Psoas muscle (tissue), 8 donors: ENCODE measurements around the gene ZNF708. TPM values are rescaled to one million over a fixed set of nuclear protein-coding genes. Genes with fewer than 3 reads are reported as not detected.
"Not testable (repeated sequence)": the region's sequence is repeated elsewhere in the genome, so short reads cannot be mapped to it uniquely, and the experiment has no call there.

Experiments
- ATAC-seq, 4 donors: fragments of 200-7000 bp; cut with Tn5 transposase; one replicate each; pipeline ENCODE4 v1.9.1; 2020; ENCODE audit warnings: moderate library complexity in 3 of 4, mild to moderate bottlenecking in 2 of 4
- DNase-seq, 2 donors: peaks; one replicate each; pipeline ENCODE4 v3.0.0-alpha.2; 2020
- H3K27ac ChIP-seq: fragments of 200-600 bp; one replicate; pipeline ENCODE4 v1.8.0; 2022
- H3K27me3 ChIP-seq, 3 donors: fragments of 200-600 bp in 1 of 3; one replicate each; pipeline versions ENCODE4 v1.6.1 to v1.8.0; 2013 to 2022; ENCODE audit warnings: low read length in 2 of 3, mild to moderate bottlenecking in 2 of 3, moderate library complexity in 1 of 3; ENCODE audit not compliant: insufficient read depth in 3 of 3
- H3K36me3 ChIP-seq, 2 donors: fragments of 200-600 bp in 1 of 2; one replicate each; pipeline versions ENCODE4 v1.6.1 to v1.8.0; 2013 to 2022; ENCODE audit warnings: low read depth in 1 of 2, mild to moderate bottlenecking in 1 of 2, moderate library complexity in 1 of 2; ENCODE audit not compliant: insufficient read depth in 1 of 2
- H3K4me1 ChIP-seq: fragments of 200-600 bp; one replicate; pipeline ENCODE4 v1.8.0; 2022
- H3K4me3 ChIP-seq: fragments of 200-600 bp; one replicate; pipeline ENCODE4 v1.8.0; 2022; ENCODE audit warnings: mild to moderate bottlenecking
- H3K9me3 ChIP-seq: fragments of 200-600 bp; one replicate; pipeline ENCODE4 v1.8.0; 2022
- WGBS, 3 donors: extraction: QIAGEN DNeasy Blood & Tissue Kit; methylation state at CpG; one replicate each; pipeline versions ENCODE4 v1.1.6 to v1.1.7; 2013; 5-methylcytosine and 5-hydroxymethylcytosine counted together
- intact Hi-C, 2 donors: fragments of 100-400 bp; cut with DNase I; formaldehyde crosslinking; loops; one replicate each; pipeline versions ENCODE4 v1.11.0 to v1.14.2; 2022
- polyA plus RNA-seq, 3 donors: library from polyadenylated mRNA; stranded (reverse); fragments of 200-250 nt; gene quantifications; one replicate each; pipeline ENCODE4 v1.2.3, GENCODE V29; 2013
- total RNA-seq, 4 donors: library from RNA; stranded (reverse); fragmentation: NEBNext Ultra II Directional in 2 of 4; extraction: Animal tissue kit (Norgen Biotek cat#: 25700) in 2 of 4; gene quantifications; one replicate each; pipeline versions ENCODE4 v1.2.1 to v1.2.4, GENCODE V29; 2021 to 2023
- TF ChIP-seq, protein P1 (sequence below): fragments of 200-600 bp; IDR thresholded peaks from one replicate; pipeline ENCODE4 v1.8.0; 2022; ENCODE audit warnings: antibody characterized with exemption
- donor health status: healthy with polysubstance abuse.
- donor health status: DM: no; HTN: no; CAD: no; lungs with moderate emphysema.
- donor health status: Bipolar disorder and iron deficiency.
- donor health status: healthy.
- donor health status: DM: yes; HTN: yes; CAD: no.
- donor health status: DM: no; HTN: no; CAD: no.
- donor health status: DM: no; HTN: no; CAD: no.
- donor health status: DM: yes; HTN: yes; CAD: no.

ZNF708 gene
- total and polyA plus RNA-seq, 7 donors = 1.1 to 4.9 (median 4.0) TPM

DNA sequence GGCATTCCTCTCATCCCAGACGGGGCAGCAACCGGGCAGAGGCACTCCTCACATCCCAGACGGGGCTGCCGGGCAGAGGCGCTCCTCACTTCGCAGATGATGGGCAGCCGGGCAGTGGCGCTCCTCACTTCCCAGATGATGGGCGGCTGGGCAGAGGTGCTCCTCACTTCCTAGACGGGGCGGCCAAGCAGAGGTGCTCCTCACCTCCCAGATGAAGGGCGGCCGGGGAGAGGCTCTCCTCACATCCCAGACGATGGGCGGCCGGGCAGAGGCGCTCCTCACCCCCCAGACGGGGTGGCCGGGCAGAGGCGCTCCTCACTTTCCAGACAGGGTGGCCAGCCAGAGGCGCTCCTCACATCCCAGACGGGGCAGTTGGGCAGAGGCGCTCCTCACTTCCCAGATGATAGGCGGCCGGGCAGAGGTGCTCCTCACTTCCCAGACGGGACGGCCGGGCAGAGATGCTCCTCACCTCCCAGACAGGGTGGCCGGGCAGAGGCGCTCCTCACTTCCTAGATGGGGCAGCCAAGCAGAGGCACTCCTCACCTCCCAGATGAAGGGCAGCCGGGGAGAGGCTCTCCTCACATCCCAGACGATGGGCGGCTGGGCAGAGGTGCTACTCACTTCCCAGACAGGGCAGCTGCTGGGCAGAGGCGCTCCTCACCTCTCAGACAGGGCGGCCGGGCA is 68.9 kb downstream of the ZNF708 start:
- TF ChIP-seq, protein P1, sequence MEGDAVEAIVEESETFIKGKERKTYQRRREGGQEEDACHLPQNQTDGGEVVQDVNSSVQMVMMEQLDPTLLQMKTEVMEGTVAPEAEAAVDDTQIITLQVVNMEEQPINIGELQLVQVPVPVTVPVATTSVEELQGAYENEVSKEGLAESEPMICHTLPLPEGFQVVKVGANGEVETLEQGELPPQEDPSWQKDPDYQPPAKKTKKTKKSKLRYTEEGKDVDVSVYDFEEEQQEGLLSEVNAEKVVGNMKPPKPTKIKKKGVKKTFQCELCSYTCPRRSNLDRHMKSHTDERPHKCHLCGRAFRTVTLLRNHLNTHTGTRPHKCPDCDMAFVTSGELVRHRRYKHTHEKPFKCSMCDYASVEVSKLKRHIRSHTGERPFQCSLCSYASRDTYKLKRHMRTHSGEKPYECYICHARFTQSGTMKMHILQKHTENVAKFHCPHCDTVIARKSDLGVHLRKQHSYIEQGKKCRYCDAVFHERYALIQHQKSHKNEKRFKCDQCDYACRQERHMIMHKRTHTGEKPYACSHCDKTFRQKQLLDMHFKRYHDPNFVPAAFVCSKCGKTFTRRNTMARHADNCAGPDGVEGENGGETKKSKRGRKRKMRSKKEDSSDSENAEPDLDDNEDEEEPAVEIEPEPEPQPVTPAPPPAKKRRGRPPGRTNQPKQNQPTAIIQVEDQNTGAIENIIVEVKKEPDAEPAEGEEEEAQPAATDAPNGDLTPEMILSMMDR = no peak
- no peak for DNase-seq
- no peaks in the 10 kb centered on the region for H3K27me3 ChIP-seq

DNA sequence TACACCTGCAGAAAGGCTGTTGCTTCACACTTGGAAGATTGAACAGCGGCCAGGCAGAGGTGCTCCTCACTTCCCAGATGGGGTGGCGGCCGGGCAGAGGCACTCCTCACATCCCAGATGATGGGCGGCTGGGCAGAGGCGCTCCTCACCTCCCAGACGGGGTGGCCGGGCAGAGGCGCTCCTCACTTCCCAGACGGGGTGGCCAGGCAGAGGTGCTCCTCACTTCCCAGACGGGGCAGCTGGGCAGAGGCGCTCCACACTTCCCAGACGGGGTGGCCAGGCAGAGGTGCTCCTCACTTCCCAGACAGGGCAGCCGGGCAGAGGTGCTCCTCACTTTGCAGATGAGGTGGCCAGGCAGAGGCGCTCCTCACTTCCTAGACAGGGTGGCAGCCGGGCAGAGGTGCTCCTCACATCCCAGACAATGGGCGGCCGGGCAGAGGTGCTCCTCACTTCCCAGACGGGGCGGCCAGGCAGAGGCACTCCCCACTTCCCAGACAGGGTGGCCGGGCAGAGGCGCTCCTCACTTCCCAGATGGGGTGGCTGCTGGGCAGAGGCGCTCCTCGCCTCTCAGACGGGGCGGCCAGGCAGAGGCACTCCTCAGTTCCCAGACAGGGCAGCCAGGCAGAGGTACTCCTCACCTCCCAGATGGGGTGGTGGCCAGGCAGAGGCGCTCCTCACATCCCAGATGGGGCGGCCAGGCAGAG is 69.6 kb downstream of the ZNF708 start:
- H3K4me3 ChIP-seq, H3K36me3 ChIP-seq, H3K27me3 ChIP-seq, ATAC-seq, H3K4me1 ChIP-seq, H3K9me3 ChIP-seq, H3K27ac ChIP-seq, intact Hi-C loops, DNase-seq: not testable (repeated sequence)
- 85 to 93% (median 88%) methylated on average over 23 to 27 of the region's 27 CpGs for WGBS, 3 donors

More for the DNA sequence above, 68.9 kb downstream of the ZNF708 start:
- intact Hi-C loops = no loop called here
- H3K36me3 ChIP-seq = no peaks in the 10 kb centered on the region
- H3K4me1 ChIP-seq = no peaks in the 10 kb centered on the region
- WGBS, 3 donors = 93 to 97% (median 94%) methylated on average over 33 to 36 of the region's 36 CpGs
- no peak overlapping the region for H3K4me3 ChIP-seq
- no peak overlapping the region for H3K27ac ChIP-seq
- ATAC-seq = no peak
- no peaks in the 10 kb centered on the region for H3K9me3 ChIP-seq

DNA sequence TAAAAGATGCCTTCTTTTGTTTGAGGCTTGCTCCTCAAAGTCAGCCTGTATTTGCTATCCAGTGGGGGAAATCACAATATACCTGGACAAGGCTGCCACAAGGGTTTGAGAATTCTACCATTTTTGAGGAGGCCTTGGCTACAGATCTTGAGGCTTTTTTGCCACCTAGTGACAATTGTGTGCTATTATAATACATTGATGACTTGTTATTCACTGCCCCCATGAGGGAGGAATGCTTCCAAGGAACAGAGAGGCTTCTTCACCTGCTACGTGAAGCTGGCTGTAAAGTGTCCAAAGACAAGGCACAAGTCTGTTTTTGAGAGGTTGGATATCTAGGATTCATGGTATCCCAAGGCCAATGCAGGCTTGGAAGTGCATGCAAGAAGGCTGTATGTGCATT is 72.5 kb downstream of the ZNF708 start:
- no peaks in the 10 kb centered on the region for H3K9me3 ChIP-seq
- intact Hi-C loops = no loop called here
- no peaks in the 10 kb centered on the region for H3K36me3 ChIP-seq
- DNase-seq = no peak
- no peaks in the 10 kb centered on the region for H3K27me3 ChIP-seq
- H3K4me3 ChIP-seq = no peak overlapping the region
- TF ChIP-seq, protein P1 = no peak
- 20 to 61% (median 43%) methylated on average over 1 of the region's 1 CpG for WGBS, 3 donors
- no peaks in the 10 kb centered on the region for H3K4me1 ChIP-seq
- no peak for ATAC-seq
- no peak overlapping the region for H3K27ac ChIP-seq

Other genes with a start within 250 kb of the ZNF708 start
- 1 to 10 TPM; 1.5 to 3.5 (median 2.3) TPM for gene ZNF714, start 247.2 kb downstream of the ZNF708 start, total RNA-seq
- gene ZNF714, start 247.2 kb downstream of the ZNF708 start, polyA plus RNA-seq = 1 to 10 TPM in 1 of 3 donors, under 1 TPM in 2; 0.70 to 1.4 (median 0.86) TPM
- gene ZNF431, start 187.4 kb downstream of the ZNF708 start, total RNA-seq = 10 to 100 TPM in 2 of 4 donors, 1 to 10 TPM in 2; 5.7 to 17.4 (median 9.1) TPM
- gene ZNF431, start 187.4 kb downstream of the ZNF708 start, polyA plus RNA-seq = 10 to 100 TPM in 1 of 3 donors, 1 to 10 TPM in 2; 3.8 to 17.0 (median 6.9) TPM
- 1 to 10 TPM in 1 of 4 donors, under 1 TPM in 3; 0.56 to 1.1 (median 0.69) TPM for gene ZNF738, start 29.6 kb upstream of the ZNF708 start, total RNA-seq
- 1 to 10 TPM in 1 of 3 donors, under 1 TPM in 2; 0.48 to 1.7 (median 0.89) TPM for gene ZNF738, start 29.6 kb upstream of the ZNF708 start, polyA plus RNA-seq
- gene ZNF493, start 67.7 kb upstream of the ZNF708 start, total RNA-seq = 10 to 100 TPM in 1 of 4 donors, 1 to 10 TPM in 3; 4.1 to 11.2 (median 5.5) TPM
- gene ZNF493, start 67.7 kb upstream of the ZNF708 start, polyA plus RNA-seq = 1 to 10 TPM; 1.1 to 3.8 (median 1.7) TPM
- 10 to 100 TPM in 1 of 4 donors, 1 to 10 TPM in 3; 6.9 to 11.3 (median 7.7) TPM for gene ZNF429, start 176.2 kb upstream of the ZNF708 start, total RNA-seq
- gene ZNF429, start 176.2 kb upstream of the ZNF708 start, polyA plus RNA-seq = 1 to 10 TPM; 3.5 to 8.4 (median 4.8) TPM